Measurements from ENCODE around the gene CLN6. TPM values are rescaled to one million over a fixed set of nuclear protein-coding genes. Genes with fewer than 3 reads are reported as not detected.

The CLN6 gene
- total and polyA plus RNA-seq, 9 of the 15 experiments (the other 6 are each of a cell fraction or from before 2014, with no cell fraction given) = 0.71 to 53.3 (median 39.3) TPM

DNA sequence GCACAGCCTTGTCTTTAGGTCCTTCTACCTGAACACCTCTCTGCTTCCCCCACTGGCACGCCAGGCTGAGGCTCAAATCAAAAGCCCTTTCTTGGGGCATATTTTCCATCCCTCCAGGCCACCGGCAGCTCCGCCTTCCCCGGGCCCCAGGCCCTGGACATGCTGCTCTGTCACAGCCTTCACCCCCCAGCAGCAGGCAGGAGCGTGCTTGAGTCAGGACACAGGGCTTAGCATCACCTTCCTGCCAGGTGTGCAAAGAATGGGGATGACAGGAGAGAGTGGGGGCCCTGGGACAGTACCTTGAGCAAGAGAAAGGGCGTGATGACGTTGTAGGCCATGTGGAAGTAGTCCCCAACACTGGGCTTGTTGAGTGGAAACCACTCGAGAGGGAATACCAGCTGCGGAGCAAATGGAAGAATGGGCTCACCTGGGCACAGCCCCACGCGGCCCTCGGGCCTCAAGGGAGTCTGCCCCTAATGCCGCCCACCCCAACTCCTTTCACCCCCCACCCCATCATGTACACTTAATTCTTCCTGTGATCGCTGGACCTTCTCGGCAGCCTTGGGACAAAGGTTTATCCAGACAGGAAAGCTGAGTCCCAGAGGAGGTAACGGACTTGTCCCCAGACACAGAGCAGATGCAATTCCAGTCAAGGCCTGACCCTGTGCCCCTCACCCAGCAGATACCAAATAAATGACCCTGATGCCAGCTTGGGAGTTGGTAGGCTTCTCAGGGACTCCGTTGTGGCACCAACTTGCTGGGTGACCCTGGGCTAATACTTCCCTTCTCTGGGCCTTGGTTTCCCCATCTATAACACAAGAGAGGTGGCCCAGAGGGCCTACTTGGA, 15.3 kb downstream of the CLN6 start (continued):
- TF ChIP-seq, protein P1, sequence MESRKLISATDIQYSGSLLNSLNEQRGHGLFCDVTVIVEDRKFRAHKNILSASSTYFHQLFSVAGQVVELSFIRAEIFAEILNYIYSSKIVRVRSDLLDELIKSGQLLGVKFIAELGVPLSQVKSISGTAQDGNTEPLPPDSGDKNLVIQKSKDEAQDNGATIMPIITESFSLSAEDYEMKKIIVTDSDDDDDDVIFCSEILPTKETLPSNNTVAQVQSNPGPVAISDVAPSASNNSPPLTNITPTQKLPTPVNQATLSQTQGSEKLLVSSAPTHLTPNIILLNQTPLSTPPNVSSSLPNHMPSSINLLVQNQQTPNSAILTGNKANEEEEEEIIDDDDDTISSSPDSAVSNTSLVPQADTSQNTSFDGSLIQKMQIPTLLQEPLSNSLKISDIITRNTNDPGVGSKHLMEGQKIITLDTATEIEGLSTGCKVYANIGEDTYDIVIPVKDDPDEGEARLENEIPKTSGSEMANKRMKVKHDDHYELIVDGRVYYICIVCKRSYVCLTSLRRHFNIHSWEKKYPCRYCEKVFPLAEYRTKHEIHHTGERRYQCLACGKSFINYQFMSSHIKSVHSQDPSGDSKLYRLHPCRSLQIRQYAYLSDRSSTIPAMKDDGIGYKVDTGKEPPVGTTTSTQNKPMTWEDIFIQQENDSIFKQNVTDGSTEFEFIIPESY (CRISPR knock-in tag; IDR thresholded peaks at IDR 0.05) = no peak
- TF ChIP-seq, protein P2, sequence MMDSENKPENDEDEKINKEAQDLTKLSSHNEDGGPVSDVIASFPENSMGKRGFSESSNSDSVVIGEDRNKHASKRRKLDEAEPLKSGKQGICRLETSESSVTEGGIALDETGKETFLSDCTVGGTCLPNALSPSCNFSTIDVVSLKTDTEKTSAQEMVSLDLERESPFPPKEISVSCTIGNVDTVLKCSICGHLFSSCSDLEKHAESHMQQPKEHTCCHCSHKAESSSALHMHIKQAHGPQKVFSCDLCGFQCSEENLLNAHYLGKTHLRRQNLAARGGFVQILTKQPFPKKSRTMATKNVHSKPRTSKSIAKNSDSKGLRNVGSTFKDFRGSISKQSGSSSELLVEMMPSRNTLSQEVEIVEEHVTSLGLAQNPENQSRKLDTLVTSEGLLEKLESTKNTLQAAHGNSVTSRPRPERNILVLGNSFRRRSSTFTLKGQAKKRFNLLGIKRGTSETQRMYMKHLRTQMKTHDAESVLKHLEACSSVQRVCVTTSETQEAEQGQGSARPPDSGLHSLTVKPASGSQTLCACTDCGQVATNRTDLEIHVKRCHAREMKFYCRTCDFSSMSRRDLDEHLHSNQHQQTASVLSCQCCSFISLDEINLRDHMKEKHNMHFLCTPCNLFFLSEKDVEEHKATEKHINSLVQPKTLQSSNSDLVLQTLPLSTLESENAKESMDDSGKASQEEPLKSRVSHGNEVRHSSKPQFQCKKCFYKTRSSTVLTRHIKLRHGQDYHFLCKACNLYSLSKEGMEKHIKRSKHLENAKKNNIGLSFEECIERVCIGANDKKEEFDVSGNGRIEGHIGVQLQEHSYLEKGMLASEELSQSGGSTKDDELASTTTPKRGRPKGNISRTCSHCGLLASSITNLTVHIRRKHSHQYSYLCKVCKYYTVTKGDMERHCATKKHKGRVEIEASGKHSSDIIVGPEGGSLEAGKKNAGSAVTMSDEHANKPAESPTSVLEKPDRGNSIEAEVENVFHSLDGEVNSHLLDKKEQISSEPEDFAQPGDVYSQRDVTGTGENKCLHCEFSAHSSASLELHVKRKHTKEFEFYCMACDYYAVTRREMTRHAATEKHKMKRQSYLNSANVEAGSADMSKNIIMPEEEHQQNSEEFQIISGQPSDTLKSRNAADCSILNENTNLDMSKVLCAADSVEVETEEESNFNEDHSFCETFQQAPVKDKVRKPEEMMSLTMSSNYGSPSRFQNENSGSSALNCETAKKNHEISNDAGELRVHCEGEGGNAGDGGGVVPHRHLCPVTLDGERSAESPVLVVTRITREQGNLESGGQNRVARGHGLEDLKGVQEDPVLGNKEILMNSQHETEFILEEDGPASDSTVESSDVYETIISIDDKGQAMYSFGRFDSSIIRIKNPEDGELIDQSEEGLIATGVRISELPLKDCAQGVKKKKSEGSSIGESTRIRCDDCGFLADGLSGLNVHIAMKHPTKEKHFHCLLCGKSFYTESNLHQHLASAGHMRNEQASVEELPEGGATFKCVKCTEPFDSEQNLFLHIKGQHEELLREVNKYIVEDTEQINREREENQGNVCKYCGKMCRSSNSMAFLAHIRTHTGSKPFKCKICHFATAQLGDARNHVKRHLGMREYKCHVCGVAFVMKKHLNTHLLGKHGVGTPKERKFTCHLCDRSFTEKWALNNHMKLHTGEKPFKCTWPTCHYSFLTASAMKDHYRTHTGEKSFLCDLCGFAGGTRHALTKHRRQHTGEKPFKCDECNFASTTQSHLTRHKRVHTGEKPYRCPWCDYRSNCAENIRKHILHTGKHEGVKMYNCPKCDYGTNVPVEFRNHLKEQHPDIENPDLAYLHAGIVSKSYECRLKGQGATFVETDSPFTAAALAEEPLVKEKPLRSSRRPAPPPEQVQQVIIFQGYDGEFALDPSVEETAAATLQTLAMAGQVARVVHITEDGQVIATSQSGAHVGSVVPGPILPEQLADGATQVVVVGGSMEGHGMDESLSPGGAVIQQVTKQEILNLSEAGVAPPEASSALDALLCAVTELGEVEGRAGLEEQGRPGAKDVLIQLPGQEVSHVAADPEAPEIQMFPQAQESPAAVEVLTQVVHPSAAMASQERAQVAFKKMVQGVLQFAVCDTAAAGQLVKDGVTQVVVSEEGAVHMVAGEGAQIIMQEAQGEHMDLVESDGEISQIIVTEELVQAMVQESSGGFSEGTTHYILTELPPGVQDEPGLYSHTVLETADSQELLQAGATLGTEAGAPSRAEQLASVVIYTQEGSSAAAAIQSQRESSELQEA (IDR thresholded peaks at IDR 0.05; ENCODE audit: low read depth) = no peak
- TF ChIP-seq ZNF217 (CRISPR knock-in tag; IDR thresholded peaks at IDR 0.05) = no peak
- TF ChIP-seq FOXP1 (CRISPR knock-in tag; IDR thresholded peaks at IDR 0.05) = no peak
- no peak for TF ChIP-seq RBM15 (IDR thresholded peaks at IDR 0.05; ENCODE audit: insufficient read depth, low read length)
- no peak for TF ChIP-seq ETV1 (tag; conservative IDR thresholded peaks at IDR 0.05; ENCODE audit: low read depth)
- TF ChIP-seq ATF7 (IDR thresholded peaks at IDR 0.05) = no peak
- TF ChIP-seq ZNF561 (CRISPR knock-in tag; conservative IDR thresholded peaks at IDR 0.05) = no peak
- no peak for TF ChIP-seq LEF1 (IDR thresholded peaks at IDR 0.05)
- no peak for TF ChIP-seq PRPF4 (IDR thresholded peaks at IDR 0.05; ENCODE audit: insufficient read depth, low read depth, low read length, poor library complexity, severe bottlenecking)
- TF ChIP-seq EP300 (IDR thresholded peaks at IDR 0.05; ENCODE audit: low read length) = no peak
- no peak for TF ChIP-seq MCM5 (IDR thresholded peaks at IDR 0.05; ENCODE audit: low read depth)
